Vagina (tissue), 2 donors: ENCODE results near the gene SPOCK3. TPM values are rescaled to one million over a fixed set of nuclear protein-coding genes. Genes with fewer than 3 reads are reported as not detected.

ENCODE experiments used
- DNase-seq, 2 donors: peaks; one replicate each; pipeline ENCODE4 v3.0.0-alpha.2; 2017; ENCODE audit errors: extremely low spot score in 2 of 2
- H3K27ac ChIP-seq: fragments of 200-600 bp; sonication (generic); one replicate; pipeline ENCODE4 v1.5.1; 2019
- H3K27me3 ChIP-seq: fragments of 200-600 bp; sonication (generic); one replicate; pipeline ENCODE4 v1.5.1; 2019
- H3K36me3 ChIP-seq, 2 donors: fragments of 200-600 bp; sonication (generic); one replicate each; pipeline ENCODE4 v1.5.1; 2017 to 2019
- H3K4me1 ChIP-seq: fragments of 200-600 bp; sonication (generic); one replicate; pipeline ENCODE4 v1.5.1; 2019
- H3K4me3 ChIP-seq, 2 donors: fragments of 200-600 bp; sonication (generic); 1 replicate in 1 of 2; 2 replicates in 1 of 2; pipeline ENCODE4 v1.5.1; 2016 to 2019
- H3K9me3 ChIP-seq: fragments of 200-600 bp; sonication (generic); one replicate; pipeline ENCODE4 v1.5.1; 2019
- POLR2A ChIP-seq, 2 donors: fragments of 450-650 bp; IDR thresholded peaks; one replicate each; pipeline ENCODE4 v1.6.1; 2017; ENCODE audit warnings: antibody characterized with exemption in 2 of 2, mild to moderate bottlenecking in 2 of 2, moderate library complexity in 2 of 2
- POLR2AphosphoS5 ChIP-seq, 2 donors: sonication (generic); formaldehyde crosslinking; IDR thresholded peaks; one replicate each; pipeline ENCODE4 v1.9.0; 2017; ENCODE audit warnings: antibody characterized with exemption in 2 of 2, mild to moderate bottlenecking in 2 of 2, low read depth in 1 of 2; ENCODE audit not compliant: insufficient read depth in 1 of 2
- intact Hi-C: fragments of 100-400 bp; cut with DNase I; formaldehyde crosslinking; loops from one replicate; pipeline ENCODE4 v1.15.1; 2023
- total RNA-seq: library from RNA; depleted of rRNA; stranded (reverse); fragments of >200 nt; gene quantifications from one replicate; pipeline ENCODE4 v1.2.3, GENCODE V29; 2016
- TF ChIP-seq, protein P1 (sequence below), 3 experiments: fragments of 450-650 bp in 2 of 3; fragments of 200-600 bp in 1 of 3; sonication (generic) in 1 of 3; IDR thresholded peaks; one replicate each; pipeline ENCODE4 v1.5.1; 2017 to 2019; ENCODE audit warnings: antibody characterized with exemption in 3 of 3, mild to moderate bottlenecking in 2 of 3, moderate library complexity in 2 of 3

Gene SPOCK3
- total RNA-seq, 1 donor from 2014 or later: 0.74 TPM

DNA sequence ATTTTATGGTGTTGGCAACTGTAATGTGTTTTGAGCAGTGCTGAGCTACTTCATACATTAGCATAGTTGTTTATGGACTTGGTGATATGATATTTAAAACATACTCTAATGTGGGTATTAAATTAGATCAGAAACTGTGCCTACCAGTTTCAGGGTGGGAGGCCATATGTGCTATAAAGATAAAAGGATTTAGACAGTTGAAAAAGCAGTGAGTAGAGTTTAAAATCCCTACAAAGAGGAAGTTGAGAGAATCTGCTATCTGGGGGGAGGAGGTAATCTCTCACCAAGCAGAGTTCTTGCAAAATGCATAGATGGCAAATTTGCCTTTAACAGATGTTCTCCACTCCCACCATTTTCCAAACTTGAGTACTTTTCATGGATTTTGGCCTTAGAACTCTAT is 154.5 kb downstream of the SPOCK3 start:
- TF ChIP-seq POLR2AphosphoS5 (IDR thresholded peaks at IDR 0.05; ENCODE audit: insufficient read depth in 1 of 2, low read depth in 1 of 2) (no peak), POLR2A (IDR thresholded peaks at IDR 0.05) (no peak)
- TF ChIP-seq, protein P1, sequence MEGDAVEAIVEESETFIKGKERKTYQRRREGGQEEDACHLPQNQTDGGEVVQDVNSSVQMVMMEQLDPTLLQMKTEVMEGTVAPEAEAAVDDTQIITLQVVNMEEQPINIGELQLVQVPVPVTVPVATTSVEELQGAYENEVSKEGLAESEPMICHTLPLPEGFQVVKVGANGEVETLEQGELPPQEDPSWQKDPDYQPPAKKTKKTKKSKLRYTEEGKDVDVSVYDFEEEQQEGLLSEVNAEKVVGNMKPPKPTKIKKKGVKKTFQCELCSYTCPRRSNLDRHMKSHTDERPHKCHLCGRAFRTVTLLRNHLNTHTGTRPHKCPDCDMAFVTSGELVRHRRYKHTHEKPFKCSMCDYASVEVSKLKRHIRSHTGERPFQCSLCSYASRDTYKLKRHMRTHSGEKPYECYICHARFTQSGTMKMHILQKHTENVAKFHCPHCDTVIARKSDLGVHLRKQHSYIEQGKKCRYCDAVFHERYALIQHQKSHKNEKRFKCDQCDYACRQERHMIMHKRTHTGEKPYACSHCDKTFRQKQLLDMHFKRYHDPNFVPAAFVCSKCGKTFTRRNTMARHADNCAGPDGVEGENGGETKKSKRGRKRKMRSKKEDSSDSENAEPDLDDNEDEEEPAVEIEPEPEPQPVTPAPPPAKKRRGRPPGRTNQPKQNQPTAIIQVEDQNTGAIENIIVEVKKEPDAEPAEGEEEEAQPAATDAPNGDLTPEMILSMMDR (IDR thresholded peaks at IDR 0.05): no peak
- H3K27ac ChIP-seq: no peak overlapping the region
- H3K4me3 ChIP-seq: no peak overlapping the region
- DNase-seq: no peak
- no peaks in the 10 kb centered on the region for H3K9me3 ChIP-seq
- H3K4me1 ChIP-seq: no peaks in the 10 kb centered on the region
- intact Hi-C loops: no loop called here
- no peaks in the 10 kb centered on the region for H3K27me3 ChIP-seq
- no peaks in the 10 kb centered on the region for H3K36me3 ChIP-seq

DNA sequence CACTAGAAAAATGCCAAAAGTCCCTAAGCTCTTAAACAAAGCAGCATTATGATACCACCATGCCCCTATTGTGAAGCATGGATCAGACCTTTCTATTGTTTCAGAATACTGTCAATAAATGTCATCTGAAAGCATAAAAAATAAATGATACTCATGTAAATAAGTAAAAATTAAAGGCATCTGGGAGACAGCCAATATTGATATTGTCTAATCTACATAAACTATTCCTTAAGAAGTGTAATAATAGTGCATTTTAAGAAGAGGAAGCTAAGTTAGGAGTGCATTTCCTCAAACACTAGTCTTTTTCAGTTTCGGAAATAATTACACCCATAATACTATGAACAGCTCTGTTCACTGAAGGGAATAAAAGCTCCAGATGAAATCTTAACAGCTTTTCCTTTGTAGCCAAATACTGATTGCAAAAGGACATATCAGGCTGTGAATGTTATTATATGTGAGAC is 181.6 kb downstream of the SPOCK3 start:
- H3K4me1 ChIP-seq: no peaks in the 10 kb centered on the region
- H3K9me3 ChIP-seq: no peaks in the 10 kb centered on the region
- no peak overlapping the region for H3K27ac ChIP-seq
- TF ChIP-seq POLR2AphosphoS5 (IDR thresholded peaks at IDR 0.05; ENCODE audit: insufficient read depth in 1 of 2, low read depth in 1 of 2): no peak
- no peak for TF ChIP-seq POLR2A (IDR thresholded peaks at IDR 0.05)
- TF ChIP-seq, protein P1 (IDR thresholded peaks at IDR 0.05): no peak
- DNase-seq: no peak
- no peak overlapping the region for H3K4me3 ChIP-seq
- H3K27me3 ChIP-seq: no peaks in the 10 kb centered on the region
- no peaks in the 10 kb centered on the region for H3K36me3 ChIP-seq
- intact Hi-C loops: no loop called here

DNA sequence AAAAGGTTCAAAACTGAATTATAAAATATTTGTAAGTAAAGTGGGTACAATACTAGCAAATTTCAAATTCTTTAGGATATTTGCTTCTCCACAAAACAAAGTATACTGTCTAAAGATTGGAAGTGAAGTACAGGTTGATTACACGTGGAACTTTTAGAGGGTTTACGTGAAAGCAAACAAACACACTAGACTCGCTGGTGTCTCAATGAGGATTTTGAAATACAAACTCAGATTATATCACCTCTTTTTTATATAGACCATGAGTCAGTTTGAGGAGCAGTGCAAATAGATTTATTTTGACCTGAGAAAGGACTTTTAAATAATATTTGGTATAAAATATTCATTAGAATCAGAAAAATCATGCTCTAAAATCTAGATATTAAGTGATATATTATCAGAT is 185.0 kb downstream of the SPOCK3 start:
- TF ChIP-seq, protein P1 (IDR thresholded peaks at IDR 0.05): no peak
- TF ChIP-seq POLR2AphosphoS5 (IDR thresholded peaks at IDR 0.05; ENCODE audit: insufficient read depth in 1 of 2, low read depth in 1 of 2): no peak
- TF ChIP-seq POLR2A (IDR thresholded peaks at IDR 0.05): no peak
- no peak for DNase-seq
- Histone ChIP-seq H3K4me1 (no peaks in the 10 kb centered on the region), H3K9me3 (no peaks in the 10 kb centered on the region), H3K27ac (no peak overlapping the region), H3K4me3 (no peak overlapping the region), H3K27me3 (no peaks in the 10 kb centered on the region), H3K36me3 (no peaks in the 10 kb centered on the region)
- intact Hi-C loops: no loop called here

DNA sequence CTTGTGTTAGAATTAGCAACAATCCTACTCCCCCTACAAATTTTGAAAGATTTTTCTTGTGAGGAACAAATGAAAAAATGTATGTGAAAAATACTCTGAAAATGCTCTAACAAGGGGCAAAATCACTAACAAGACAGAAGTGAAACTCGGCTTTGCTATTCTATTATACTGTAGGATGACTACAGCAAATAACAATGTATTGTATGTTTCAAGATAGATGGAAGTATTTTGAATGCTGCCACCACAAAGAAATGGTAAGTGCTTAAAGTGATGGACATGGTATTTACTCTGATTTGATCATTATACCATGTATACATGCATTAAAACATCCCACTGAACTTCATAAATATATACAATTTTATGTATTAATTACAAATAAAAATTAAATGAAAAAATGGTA is 192.8 kb downstream of the SPOCK3 start:
- no peak for DNase-seq
- no peaks in the 10 kb centered on the region for H3K27me3 ChIP-seq
- H3K9me3 ChIP-seq: no peaks in the 10 kb centered on the region
- no peaks in the 10 kb centered on the region for H3K4me1 ChIP-seq
- H3K4me3 ChIP-seq: no peak overlapping the region
- H3K36me3 ChIP-seq: no peaks in the 10 kb centered on the region
- intact Hi-C loops: no loop called here
- TF ChIP-seq POLR2AphosphoS5 (IDR thresholded peaks at IDR 0.05; ENCODE audit: insufficient read depth in 1 of 2, low read depth in 1 of 2): no peak
- no peak for TF ChIP-seq POLR2A (IDR thresholded peaks at IDR 0.05)
- TF ChIP-seq, protein P1 (IDR thresholded peaks at IDR 0.05): no peak
- H3K27ac ChIP-seq: no peak overlapping the region

DNA sequence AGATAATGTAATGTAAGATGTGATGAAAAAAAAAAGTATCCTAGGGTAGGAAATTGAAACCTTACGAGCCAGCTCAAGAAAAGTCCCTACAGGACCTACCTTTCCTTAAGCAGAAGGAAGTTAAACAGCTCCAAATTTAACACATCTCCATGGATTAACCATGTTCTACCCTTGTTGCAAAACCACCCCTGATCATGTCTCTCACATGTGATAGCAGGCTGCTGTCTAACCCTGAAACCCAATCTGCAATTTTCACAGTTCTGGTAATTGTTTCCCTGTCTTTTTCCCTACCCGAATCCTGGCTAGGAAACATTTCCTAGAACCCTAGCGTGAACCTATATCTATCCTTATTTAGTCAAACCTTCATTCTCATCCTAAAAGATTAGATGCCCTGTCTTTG is 198.9 kb downstream of the SPOCK3 start:
- TF ChIP-seq, protein P1 (IDR thresholded peaks at IDR 0.05): no peak
- no peak for TF ChIP-seq POLR2AphosphoS5 (IDR thresholded peaks at IDR 0.05; ENCODE audit: insufficient read depth in 1 of 2, low read depth in 1 of 2)
- TF ChIP-seq POLR2A (IDR thresholded peaks at IDR 0.05): no peak
- no peaks in the 10 kb centered on the region for H3K27me3 ChIP-seq
- intact Hi-C loops: no loop called here
- no peaks in the 10 kb centered on the region for H3K36me3 ChIP-seq
- H3K4me3 ChIP-seq: no peak overlapping the region
- no peaks in the 10 kb centered on the region for H3K4me1 ChIP-seq
- no peak for DNase-seq
- H3K9me3 ChIP-seq: no peaks in the 10 kb centered on the region
- H3K27ac ChIP-seq: no peak overlapping the region
